Prostate gland (tissue), 2 donors: ENCODE data around the gene ZNF776. TPM values are rescaled to one million over a fixed set of nuclear protein-coding genes. Genes with fewer than 3 reads are reported as not detected.
A peak's percentile ranks its signal among the peaks of the same experiment; 100 is the strongest.
"Not testable (repeated sequence)": the region's sequence is repeated elsewhere in the genome, so short reads cannot be mapped to it uniquely, and the experiment has no call there.

ENCODE experiments used
- DNase-seq: peaks from one replicate; pipeline ENCODE4 v3.0.0-alpha.2; 2019; ENCODE audit warnings: low spot score
- H3K27ac ChIP-seq, 2 donors: fragments of 200-600 bp; sonication (generic); 2 replicates each; pipeline ENCODE4 v1.5.1; 2017 to 2019
- H3K27me3 ChIP-seq: fragments of 200-600 bp; sonication (generic); replicated peaks from 2 replicates; pipeline ENCODE4 v1.5.1; 2019; ENCODE audit not compliant: insufficient read depth
- H3K36me3 ChIP-seq, 2 donors: fragments of 200-600 bp; sonication (generic); 1 replicate in 1 of 2; 2 replicates in 1 of 2; pipeline versions ENCODE4 v1.5.1 to v1.8.1; 2017 to 2019
- H3K4me1 ChIP-seq: fragments of 200-600 bp; sonication (generic); replicated peaks from 2 replicates; pipeline ENCODE4 v1.5.1; 2019
- H3K4me3 ChIP-seq, 2 donors: fragments of 200-600 bp; sonication (generic); 2 replicates each; pipeline ENCODE4 v1.5.1; 2017 to 2019
- H3K9me3 ChIP-seq: fragments of 200-600 bp; sonication (generic); 2 replicates; pipeline ENCODE4 v1.5.1; 2017
- POLR2A ChIP-seq: fragments of 450-650 bp; IDR thresholded peaks from one replicate; pipeline ENCODE4 v1.6.1; 2016; ENCODE audit warnings: antibody characterized with exemption, mild to moderate bottlenecking
- POLR2AphosphoS5 ChIP-seq: sonication (generic); formaldehyde crosslinking; IDR thresholded peaks from one replicate; pipeline ENCODE4 v1.6.1; 2017; ENCODE audit warnings: antibody characterized with exemption
- WGBS: methylation state at CpG from one replicate; pipeline ENCODE4 v1.1.5; 2018; 5-methylcytosine and 5-hydroxymethylcytosine counted together
- intact Hi-C: fragments of 100-400 bp; cut with DNase I; formaldehyde crosslinking; loops from one replicate; pipeline ENCODE4 v1.14.2; 2022
- total RNA-seq, 2 donors: library from RNA; depleted of rRNA; stranded (reverse); fragments of >200 nt; gene quantifications; one replicate each; pipeline ENCODE4 v1.1.0, GENCODE V29; 2016
- TF ChIP-seq, protein P1 (sequence below), 4 experiments: fragments of 200-600 bp in 2 of 4; fragments of 450-650 bp in 2 of 4; sonication (generic) in 2 of 4; IDR thresholded peaks; 1 replicate in 3 of 4; 2 replicates in 1 of 4; pipeline ENCODE4 v1.5.1; 2016 to 2019; ENCODE audit warnings: antibody characterized with exemption in 4 of 4, mild to moderate bottlenecking in 2 of 4, moderate library complexity in 2 of 4

ZNF776 gene
- total RNA-seq, 2 donors from 2014 or later = 20.1 to 22.5 TPM

- H3K9me3 ChIP-seq, H3K27me3 ChIP-seq, H3K4me3 ChIP-seq, H3K27ac ChIP-seq, H3K36me3 ChIP-seq, H3K4me1 ChIP-seq: not testable (repeated sequence)
- intact Hi-C loops = loop anchor here (5.0 kb wide), 1 partner anchor 419 kb away; no protein-coding TSS in a partner anchor
- TF ChIP-seq POLR2AphosphoS5 = peak; percentile 41
- TF ChIP-seq, protein P1, sequence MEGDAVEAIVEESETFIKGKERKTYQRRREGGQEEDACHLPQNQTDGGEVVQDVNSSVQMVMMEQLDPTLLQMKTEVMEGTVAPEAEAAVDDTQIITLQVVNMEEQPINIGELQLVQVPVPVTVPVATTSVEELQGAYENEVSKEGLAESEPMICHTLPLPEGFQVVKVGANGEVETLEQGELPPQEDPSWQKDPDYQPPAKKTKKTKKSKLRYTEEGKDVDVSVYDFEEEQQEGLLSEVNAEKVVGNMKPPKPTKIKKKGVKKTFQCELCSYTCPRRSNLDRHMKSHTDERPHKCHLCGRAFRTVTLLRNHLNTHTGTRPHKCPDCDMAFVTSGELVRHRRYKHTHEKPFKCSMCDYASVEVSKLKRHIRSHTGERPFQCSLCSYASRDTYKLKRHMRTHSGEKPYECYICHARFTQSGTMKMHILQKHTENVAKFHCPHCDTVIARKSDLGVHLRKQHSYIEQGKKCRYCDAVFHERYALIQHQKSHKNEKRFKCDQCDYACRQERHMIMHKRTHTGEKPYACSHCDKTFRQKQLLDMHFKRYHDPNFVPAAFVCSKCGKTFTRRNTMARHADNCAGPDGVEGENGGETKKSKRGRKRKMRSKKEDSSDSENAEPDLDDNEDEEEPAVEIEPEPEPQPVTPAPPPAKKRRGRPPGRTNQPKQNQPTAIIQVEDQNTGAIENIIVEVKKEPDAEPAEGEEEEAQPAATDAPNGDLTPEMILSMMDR (IDR thresholded peaks at IDR 0.05) = peak in 3 of 4 experiments; percentile 45 to 77 (median 69)
- peak; percentile 43 for DNase-seq
- 4% methylated on average over 10 of the region's 10 CpGs for WGBS
Observed at GRCh38 chr19:57738320-57738719, 8.3 kb upstream of the ZNF776 start.

- not testable (repeated sequence) for DNase-seq, H3K27me3 ChIP-seq, H3K9me3 ChIP-seq, H3K4me3 ChIP-seq, H3K36me3 ChIP-seq, H3K4me1 ChIP-seq, H3K27ac ChIP-seq
- WGBS = 97% methylated on average over 7 of the region's 7 CpGs
- intact Hi-C loops = loop anchor here (5.0 kb wide), 1 partner anchor 419 kb away; no protein-coding TSS in a partner anchor
Observed at GRCh38 chr19:57738770-57739169, 7.8 kb upstream of the ZNF776 start.

DNA sequence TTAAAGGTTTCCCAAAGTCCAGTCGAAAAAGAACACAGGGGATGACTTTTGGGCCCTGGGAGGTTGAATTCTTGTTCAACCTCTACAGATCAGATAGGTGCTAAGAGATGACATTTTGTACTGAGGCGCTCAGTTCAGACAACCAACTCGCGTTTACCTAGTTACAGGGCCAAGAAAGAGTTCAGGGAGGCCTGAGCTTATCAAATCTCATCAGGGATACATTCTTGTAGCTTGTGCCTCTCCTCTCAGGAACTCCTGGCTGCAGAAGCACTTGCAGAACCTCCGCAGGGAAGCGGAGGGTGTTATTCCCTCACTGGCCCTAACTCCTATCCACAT is 825 bp downstream of the ZNF776 start:
- H3K9me3 ChIP-seq = no peaks in the 10 kb centered on the region
- intact Hi-C loops = no loop called here
- H3K4me1 ChIP-seq = no peaks in the 10 kb centered on the region
- H3K4me3 ChIP-seq = peak overlapping the region; percentile 74 to 91
- WGBS = 32% methylated on average over 6 of the region's 6 CpGs
- no peak for TF ChIP-seq POLR2A
- TF ChIP-seq, protein P1 (IDR thresholded peaks at IDR 0.05) = no peak
- no peak for TF ChIP-seq POLR2AphosphoS5
- peaks cover 4 to 7% of the 10 kb centered on the region in 2 donors for H3K36me3 ChIP-seq
- DNase-seq = no peak
- peak overlapping the region; percentile 77 to 82 for H3K27ac ChIP-seq
- no peaks in the 10 kb centered on the region for H3K27me3 ChIP-seq

DNA sequence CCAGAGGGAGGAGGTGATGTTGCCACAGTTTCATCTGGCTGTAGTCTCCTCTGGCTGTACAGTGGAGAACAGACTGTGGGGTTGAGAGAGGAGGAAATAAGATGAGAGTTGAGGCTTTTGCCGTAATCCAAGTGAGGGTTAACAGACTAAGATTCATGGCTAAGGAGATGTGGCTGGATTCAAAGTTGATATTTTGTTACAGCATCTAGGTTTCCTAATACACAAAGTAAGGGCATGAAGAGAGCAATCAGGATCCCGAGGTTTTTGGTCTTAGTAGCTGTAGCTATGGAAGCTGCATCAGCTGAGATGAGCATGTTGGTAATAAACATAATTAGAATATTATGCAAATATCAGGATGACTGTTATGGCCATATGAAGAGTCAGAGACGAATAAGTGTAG is 1.4 kb downstream of the ZNF776 start:
- Histone ChIP-seq H3K4me3 (peak overlapping the region in 1 of 2 donors; percentile 74), H3K36me3 (peaks cover 8 to 13% of the 10 kb centered on the region in 2 donors)

DNA sequence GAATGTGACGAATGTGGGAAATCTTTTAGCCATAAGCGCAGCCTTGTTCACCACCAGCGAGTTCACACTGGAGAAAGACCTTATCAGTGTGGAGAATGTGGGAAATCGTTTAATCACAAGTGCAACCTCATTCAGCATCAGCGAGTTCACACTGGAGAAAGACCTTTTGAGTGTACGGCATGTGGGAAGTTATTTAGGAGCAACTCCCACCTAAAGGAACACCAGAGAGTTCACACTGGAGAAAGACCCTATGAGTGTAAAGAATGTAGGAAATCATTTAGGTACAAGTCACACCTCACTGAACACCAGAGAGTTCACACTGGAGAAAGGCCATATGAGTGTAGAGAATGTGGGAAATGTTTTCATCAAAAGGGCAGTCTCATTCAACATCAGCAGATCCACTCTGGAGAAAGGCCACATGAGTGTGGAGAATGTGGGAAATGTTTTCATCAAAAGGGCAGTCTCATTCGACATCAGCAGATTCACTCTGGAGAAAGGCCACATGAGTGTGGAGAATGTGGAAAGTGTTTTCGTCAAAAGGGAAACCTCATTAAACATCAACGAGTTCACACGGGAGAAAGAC is 7.6 kb downstream of the ZNF776 start:
- WGBS = 93% methylated on average over 10 of the region's 10 CpGs
- intact Hi-C loops = no loop called here
- Histone ChIP-seq H3K9me3 (no peaks in the 10 kb centered on the region), H3K36me3 (peaks cover 19 to 28% of the 10 kb centered on the region in 2 donors), H3K27ac (no peak overlapping the region), H3K27me3 (no peaks in the 10 kb centered on the region), H3K4me3 (no peak overlapping the region), H3K4me1 (no peaks in the 10 kb centered on the region)
- no peak for DNase-seq
- no peak for TF ChIP-seq POLR2AphosphoS5
- TF ChIP-seq, protein P1 (IDR thresholded peaks at IDR 0.05) = no peak
- TF ChIP-seq POLR2A = no peak

More for the DNA sequence above, 1.4 kb downstream of the ZNF776 start:
- TF ChIP-seq, protein P1 (IDR thresholded peaks at IDR 0.05) = no peak
- TF ChIP-seq POLR2A = no peak
- no peak for TF ChIP-seq POLR2AphosphoS5
- Histone ChIP-seq H3K9me3 (no peaks in the 10 kb centered on the region), H3K27me3 (no peaks in the 10 kb centered on the region), H3K4me1 (no peaks in the 10 kb centered on the region), H3K27ac (no peak overlapping the region)
- WGBS = 99% methylated on average over 3 of the region's 3 CpGs
- no peak for DNase-seq
- intact Hi-C loops = no loop called here
